Measurements from ENCODE around the gene B3GNT9.

GRCh38 chr16:67184995-67185650 is 34.3 kb upstream of the B3GNT9 start:
- TF ChIP-seq CTCF (IDR thresholded peaks at IDR 0.05) (peak; percentile 54 to 76 (median 72)), POLR2A (IDR thresholded peaks at IDR 0.05) (no peak)

Data from breast epithelium (tissue), 3 donors.